Mucosa of descending colon (tissue), 3 donors: ENCODE data around the gene ACKR3. TPM values are rescaled to one million over a fixed set of nuclear protein-coding genes. Genes with fewer than 3 reads are reported as not detected.

Source experiments
- ATAC-seq: fragments of 200-7000 bp; cut with Tn5 transposase; one replicate; pipeline ENCODE4 v1.9.1; 2020; ENCODE audit warnings: mild to moderate bottlenecking, moderate library complexity
- DNase-seq, 3 donors: peaks; one replicate each; pipeline ENCODE4 v3.0.0-alpha.2; 2020
- H3K36me3 ChIP-seq: fragments of 200-600 bp; one replicate; pipeline ENCODE4 v1.8.0; 2021; ENCODE audit warnings: low read depth, mild to moderate bottlenecking
- H3K4me1 ChIP-seq: fragments of 200-600 bp; one replicate; pipeline ENCODE4 v1.8.0; 2021; ENCODE audit warnings: low read depth, mild to moderate bottlenecking
- H3K4me3 ChIP-seq: fragments of 200-600 bp; one replicate; pipeline ENCODE4 v1.8.0; 2021; ENCODE audit warnings: mild to moderate bottlenecking
- H3K9me3 ChIP-seq: fragments of 200-600 bp; one replicate; pipeline ENCODE4 v1.8.0; 2021; ENCODE audit warnings: mild to moderate bottlenecking
- CTCF ChIP-seq: fragments of 200-600 bp; IDR thresholded peaks from one replicate; pipeline ENCODE4 v1.8.0; 2022; ENCODE audit warnings: antibody characterized with exemption, mild to moderate bottlenecking
- intact Hi-C, 2 donors: fragments of 100-400 bp; cut with DNase I in 1 of 2; cut with micrococcal nuclease in 1 of 2; formaldehyde crosslinking; loops; one replicate each; pipeline versions ENCODE4 v1.11.0 to v1.11.1; 2022; cut with DNase I, micrococcal nuclease
- total RNA-seq, 3 donors: library from RNA; stranded (reverse); fragmentation: NEBNext Ultra II Directional in 2 of 3; extraction: Animal tissue kit (Norgen Biotek cat#: 25700) in 2 of 3; gene quantifications; one replicate each; pipeline versions ENCODE4 v1.2.1 to v1.2.4, GENCODE V29; 2021 to 2023
- donor health status: DM: no; HTN: no; CAD: no; lungs with moderate emphysema.
- donor health status: DM: no; HTN: no; CAD: no.
- donor health status: DM: no; HTN: yes; CAD: no.

ACKR3 gene
- total RNA-seq, 3 donors from 2014 or later: 8.0 to 17.9 (median 11.9) TPM

GRCh38 chr2:236570081-236570868, 650 bp downstream of the ACKR3 start:
- Histone ChIP-seq H3K9me3 (no peaks in the 10 kb centered on the region), H3K36me3 (no peaks in the 10 kb centered on the region), H3K4me1 (peaks cover 10% of the 10 kb centered on the region), H3K4me3 (no peak overlapping the region)
- intact Hi-C loops: no loop called here
- ATAC-seq (no peak), DNase-seq (no peak)
- TF ChIP-seq CTCF: no peak

- Histone ChIP-seq H3K4me1 (peaks cover 10% of the 10 kb centered on the region), H3K9me3 (no peaks in the 10 kb centered on the region), H3K36me3 (no peaks in the 10 kb centered on the region), H3K4me3 (no peak overlapping the region)
- no peak for DNase-seq
- no peak for TF ChIP-seq CTCF
- intact Hi-C loops: no loop called here
- ATAC-seq: no peak
These were observed 1.5 kb downstream of the ACKR3 start for GRCh38 chr2:236571145-236571544.

DNA sequence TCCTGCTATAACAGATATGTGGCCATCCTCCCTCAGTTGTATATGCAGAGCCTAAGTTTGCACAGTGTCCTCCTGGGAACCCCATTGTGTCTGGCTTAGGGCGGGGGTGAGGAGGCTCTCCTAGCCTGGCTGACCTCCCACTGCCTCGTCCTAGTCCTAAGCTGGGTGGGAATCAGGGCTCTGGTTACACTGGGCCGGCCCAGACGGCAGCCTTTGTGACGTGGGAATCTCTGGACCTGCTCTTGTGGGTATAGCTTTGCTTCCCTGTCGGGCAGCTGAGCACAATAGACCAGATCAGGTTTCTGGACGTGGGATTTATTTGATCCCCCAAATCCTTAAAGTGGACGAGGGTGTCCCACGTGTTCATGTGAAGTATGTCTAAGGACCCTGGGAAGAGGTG, 2.9 kb downstream of the ACKR3 start:
- H3K4me1 ChIP-seq: peaks cover 10% of the 10 kb centered on the region
- no peaks in the 10 kb centered on the region for H3K9me3 ChIP-seq
- no peak for DNase-seq
- H3K36me3 ChIP-seq: no peaks in the 10 kb centered on the region
- no peak overlapping the region for H3K4me3 ChIP-seq
- no peak for ATAC-seq
- intact Hi-C loops: no loop called here
- no peak for TF ChIP-seq CTCF

- Histone ChIP-seq H3K36me3 (no peaks in the 10 kb centered on the region), H3K4me3 (no peak overlapping the region), H3K4me1 (peaks cover 5% of the 10 kb centered on the region), H3K9me3 (no peaks in the 10 kb centered on the region)
- no peak for DNase-seq
- no peak for TF ChIP-seq CTCF
- ATAC-seq: no peak
- intact Hi-C loops: no loop called here
These were observed 3.7 kb downstream of the ACKR3 start for GRCh38 chr2:236573066-236573929.

- no peak overlapping the region for H3K4me3 ChIP-seq
- peaks cover 5% of the 10 kb centered on the region for H3K4me1 ChIP-seq
- DNase-seq (no peak), ATAC-seq (no peak)
- intact Hi-C loops: no loop called here
- no peak for TF ChIP-seq CTCF
- H3K9me3 ChIP-seq: no peaks in the 10 kb centered on the region
- H3K36me3 ChIP-seq: no peaks in the 10 kb centered on the region
These were observed 4.4 kb downstream of the ACKR3 start for GRCh38 chr2:236574000-236574399.
